SK-N-SH (cell line): Measurements from ENCODE around the gene RGS10. TPM values are rescaled to one million over a fixed set of nuclear protein-coding genes. Genes with fewer than 3 reads are reported as not detected.

ENCODE experiments used
- CTCF ChIA-PET: fragments of 300-600, 350-600 bp; formaldehyde crosslinking; extraction: SDS; loops from one replicate; lab custom pipeline; 2021; lab: Yijun Ruan, JAX
- POLR2A ChIA-PET: fragments of 350-600 bp; sonication (Branson Sonifier 250); formaldehyde crosslinking; extraction: SDS; loops from one replicate; lab custom pipeline; 2020; ENCODE audit warnings: antibody characterized with exemption, inconsistent platforms; lab: Yijun Ruan, JAX
- DNase-seq: peaks from one replicate; pipeline ENCODE4 v3.0.0; 2012
- H2AFZ ChIP-seq: fragments of 200-600 bp; sonication (generic); 2 replicates; pipeline ENCODE4 v1.8.1; 2016; ENCODE audit warnings: antibody characterized with exemption, mild to moderate bottlenecking, low read depth
- H3F3A ChIP-seq: fragments of 200-600 bp; sonication (generic); replicated peaks from 2 replicates; pipeline ENCODE3; 2016; ENCODE audit warnings: antibody characterized with exemption, mild to moderate bottlenecking; ENCODE audit not compliant: insufficient read depth
- H3K27ac ChIP-seq, 2 experiments: fragments of 200-500 bp in 1 of 2; fragments of 200-600 bp in 1 of 2; sonication (Bioruptor generic) in 1 of 2; sonication (generic), shearing (Covaris generic) in 1 of 2; 2 replicates each; pipeline versions ENCODE4 v1.5.1 to v1.6.1; 2014 to 2016; ENCODE audit warnings: low read depth in 2 of 2, inconsistent platforms in 1 of 2, low read length in 1 of 2, mild to moderate bottlenecking in 1 of 2, mixed read lengths in 1 of 2
- H3K27me3 ChIP-seq: fragments of 200-600 bp; sonication (generic), shearing (Covaris generic); 2 replicates; pipeline ENCODE4 v1.6.1; 2016; ENCODE audit warnings: mixed run types; ENCODE audit not compliant: insufficient read depth
- H3K36me3 ChIP-seq, 2 experiments: fragments of 200-500 bp in 1 of 2; fragments of 200-600 bp in 1 of 2; sonication (Bioruptor generic) in 1 of 2; sonication (generic) in 1 of 2; replicated peaks in 1 of 2; 2 replicates each; pipeline versions ENCODE3 to v1.5.1; 2014 to 2016; ENCODE audit warnings: low read length in 1 of 2, mild to moderate bottlenecking in 1 of 2; ENCODE audit not compliant: insufficient read depth in 2 of 2, control insufficient read depth in 1 of 2
- H3K4me1 ChIP-seq, 2 experiments: fragments of 200-500 bp in 1 of 2; fragments of 200-600 bp in 1 of 2; sonication (Bioruptor generic) in 1 of 2; sonication (generic), shearing (Covaris generic) in 1 of 2; 2 replicates each; pipeline versions ENCODE4 v1.5.1 to v1.6.1; 2014 to 2016; ENCODE audit warnings: low read depth in 1 of 2, low read length in 1 of 2, mixed run types in 1 of 2; ENCODE audit not compliant: insufficient read depth in 2 of 2, control insufficient read depth in 1 of 2
- H3K4me2 ChIP-seq: fragments of 200-600 bp; sonication (generic), shearing (Covaris generic); 2 replicates; pipeline ENCODE4 v1.6.1; 2017; ENCODE audit warnings: mixed run types
- H3K4me3 ChIP-seq, 2 experiments: fragments of 200-500 bp in 1 of 2; fragments of 200-600 bp in 1 of 2; sonication (Bioruptor generic) in 1 of 2; sonication (generic), shearing (Covaris generic) in 1 of 2; 2 replicates each; pipeline versions ENCODE4 v1.5.1 to v1.8.1; 2014 to 2016; ENCODE audit warnings: low read depth in 2 of 2, inconsistent platforms in 1 of 2, low read length in 1 of 2, mild to moderate bottlenecking in 1 of 2, mixed read lengths in 1 of 2, moderate library complexity in 1 of 2
- H3K79me2 ChIP-seq: fragments of 200-600 bp; sonication (generic); 2 replicates; pipeline ENCODE4 v1.8.1; 2017; ENCODE audit warnings: mild to moderate bottlenecking; ENCODE audit not compliant: insufficient read depth
- H3K9ac ChIP-seq: fragments of 200-600 bp; sonication (generic); 2 replicates; pipeline ENCODE4 v1.6.1; 2017; ENCODE audit warnings: mixed run types
- H3K9me2 ChIP-seq: fragments of 200-600 bp; sonication (generic); 2 replicates; pipeline ENCODE4 v1.6.1; 2017; ENCODE audit warnings: mixed run types
- H3K9me3 ChIP-seq: fragments of 200-600 bp; sonication (generic); 2 replicates; pipeline ENCODE4 v1.6.1; 2017; ENCODE audit warnings: mixed run types, mild to moderate bottlenecking, moderate library complexity
- H4K20me1 ChIP-seq: fragments of 200-600 bp; sonication (generic); 2 replicates; pipeline ENCODE4 v1.6.1; 2017; ENCODE audit warnings: mild to moderate bottlenecking, mixed run types; ENCODE audit not compliant: insufficient read depth
- EZH2phosphoT487 ChIP-seq: fragments of 200-600 bp; sonication (generic); IDR thresholded peaks from 2 replicates; pipeline ENCODE4 v1.6.1; 2017; ENCODE audit warnings: low read depth, mixed run types, mild to moderate bottlenecking, antibody characterized with exemption, moderate library complexity, borderline replicate concordance
- FOXJ3 ChIP-seq: sonication (generic); formaldehyde crosslinking; IDR thresholded peaks from 2 replicates; pipeline ENCODE4 v1.5.1; 2020; ENCODE audit warnings: mild to moderate bottlenecking, missing genetic modification reagents
- GABPA ChIP-seq: IDR thresholded peaks from 2 replicates; pipeline ENCODE4 v1.4.0; 2012; ENCODE audit warnings: low read depth, mild to moderate bottlenecking
- JUND ChIP-seq: IDR thresholded peaks from 2 replicates; pipeline ENCODE4 v1.4.0; 2012
- MXI1 ChIP-seq: IDR thresholded peaks from 2 replicates; pipeline ENCODE4 v1.6.1; 2012; ENCODE audit warnings: mild to moderate bottlenecking, low read depth, low read length, improper control_type of control experiment
- NFIC ChIP-seq: IDR thresholded peaks from 2 replicates; pipeline ENCODE4 v1.4.0; 2012; ENCODE audit warnings: borderline replicate concordance
- RFX5 ChIP-seq: IDR thresholded peaks from 2 replicates; pipeline ENCODE4 v1.6.1; 2012; ENCODE audit warnings: mild to moderate bottlenecking, improper control_type of control experiment, low read length
- RXRA ChIP-seq: IDR thresholded peaks from 2 replicates; pipeline ENCODE4 v1.4.0; 2012; ENCODE audit warnings: low read depth, mild to moderate bottlenecking, borderline replicate concordance
- TAF1 ChIP-seq: IDR thresholded peaks from 2 replicates; pipeline ENCODE4 v1.6.1; 2012; ENCODE audit warnings: low read depth, mild to moderate bottlenecking, low read length, moderate library complexity, borderline replicate concordance
- TCF12 ChIP-seq: IDR thresholded peaks from 2 replicates; pipeline ENCODE4 v1.4.0; 2012
- YY1 ChIP-seq: IDR thresholded peaks from 2 replicates; pipeline ENCODE4 v1.4.0; 2012; ENCODE audit warnings: low read depth, mild to moderate bottlenecking
- WGBS: methylation state at CpG from one replicate; pipeline ENCODE4 v1.1.6; 2017; ENCODE audit warnings: low lambda C conversion rate; 5-methylcytosine and 5-hydroxymethylcytosine counted together
- polyA plus RNA-seq, 3 experiments: library from polyadenylated mRNA; depleted of rRNA; stranded (reverse); fragments of >200 nt; gene quantifications; 2 replicates each; pipeline ENCODE4 v1.2.3, GENCODE V29; 2012
- TF ChIP-seq, protein P1 (sequence below): fragments of 150-350 bp; IDR thresholded peaks from 2 replicates; pipeline ENCODE4 v1.6.1; 2017; ENCODE audit warnings: antibody characterized with exemption, low read length, low read depth, borderline replicate concordance
- TF ChIP-seq, protein P2 (sequence below): fragments of 200-600 bp; sonication (generic); IDR thresholded peaks from 2 replicates; pipeline ENCODE4 v1.6.1; 2017; ENCODE audit warnings: antibody characterized with exemption, mild to moderate bottlenecking, moderate library complexity
- TF ChIP-seq, protein P3 (sequence below): IDR thresholded peaks from 2 replicates; pipeline ENCODE4 v1.6.1; 2012; ENCODE audit warnings: mild to moderate bottlenecking, low read depth, low read length, moderate library complexity

The RGS10 gene
- polyA plus RNA-seq, 1 of the 3 experiments (the other 2 are of a cell fraction), result 44.6 TPM

DNA sequence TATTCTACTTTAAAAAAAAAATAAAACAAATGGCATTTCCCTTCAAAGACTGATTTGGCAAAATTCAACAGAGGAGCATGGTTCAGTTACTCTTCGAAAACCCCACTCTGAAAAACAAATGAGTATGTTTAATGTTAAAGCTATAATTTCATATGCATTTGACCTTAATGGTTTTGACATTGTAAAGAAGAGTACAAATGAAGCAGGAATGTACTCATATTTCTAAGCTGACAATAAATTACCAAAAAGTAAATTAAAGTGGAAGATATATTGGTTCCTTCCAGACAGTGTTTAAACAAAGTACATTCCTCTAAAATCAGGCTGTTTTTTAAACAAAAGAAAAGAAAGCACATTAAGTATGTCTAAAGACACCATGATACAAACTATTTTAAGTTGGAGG lies 16.4 kb downstream of the RGS10 start:
- peaks cover 2 to 3% of the 10 kb centered on the region in 2 experiments for H3K36me3 ChIP-seq
- no peaks in the 10 kb centered on the region for H3K9me2 ChIP-seq
- TF ChIP-seq RXRA (no peak), YY1 (no peak), TCF12 (no peak; the same call in 1 of the 2 replicates), EZH2phosphoT487 (no peak), MXI1 (no peak), JUND (no peak), NFIC (no peak), FOXJ3 (CRISPR knock-in tag) (no peak), TAF1 (no peak), GABPA (no peak), RFX5 (no peak)
- TF ChIP-seq, protein P1, sequence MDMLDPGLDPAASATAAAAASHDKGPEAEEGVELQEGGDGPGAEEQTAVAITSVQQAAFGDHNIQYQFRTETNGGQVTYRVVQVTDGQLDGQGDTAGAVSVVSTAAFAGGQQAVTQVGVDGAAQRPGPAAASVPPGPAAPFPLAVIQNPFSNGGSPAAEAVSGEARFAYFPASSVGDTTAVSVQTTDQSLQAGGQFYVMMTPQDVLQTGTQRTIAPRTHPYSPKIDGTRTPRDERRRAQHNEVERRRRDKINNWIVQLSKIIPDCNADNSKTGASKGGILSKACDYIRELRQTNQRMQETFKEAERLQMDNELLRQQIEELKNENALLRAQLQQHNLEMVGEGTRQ, result no peak
- TF ChIP-seq, protein P2, sequence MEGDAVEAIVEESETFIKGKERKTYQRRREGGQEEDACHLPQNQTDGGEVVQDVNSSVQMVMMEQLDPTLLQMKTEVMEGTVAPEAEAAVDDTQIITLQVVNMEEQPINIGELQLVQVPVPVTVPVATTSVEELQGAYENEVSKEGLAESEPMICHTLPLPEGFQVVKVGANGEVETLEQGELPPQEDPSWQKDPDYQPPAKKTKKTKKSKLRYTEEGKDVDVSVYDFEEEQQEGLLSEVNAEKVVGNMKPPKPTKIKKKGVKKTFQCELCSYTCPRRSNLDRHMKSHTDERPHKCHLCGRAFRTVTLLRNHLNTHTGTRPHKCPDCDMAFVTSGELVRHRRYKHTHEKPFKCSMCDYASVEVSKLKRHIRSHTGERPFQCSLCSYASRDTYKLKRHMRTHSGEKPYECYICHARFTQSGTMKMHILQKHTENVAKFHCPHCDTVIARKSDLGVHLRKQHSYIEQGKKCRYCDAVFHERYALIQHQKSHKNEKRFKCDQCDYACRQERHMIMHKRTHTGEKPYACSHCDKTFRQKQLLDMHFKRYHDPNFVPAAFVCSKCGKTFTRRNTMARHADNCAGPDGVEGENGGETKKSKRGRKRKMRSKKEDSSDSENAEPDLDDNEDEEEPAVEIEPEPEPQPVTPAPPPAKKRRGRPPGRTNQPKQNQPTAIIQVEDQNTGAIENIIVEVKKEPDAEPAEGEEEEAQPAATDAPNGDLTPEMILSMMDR, result no peak
- TF ChIP-seq, protein P3, sequence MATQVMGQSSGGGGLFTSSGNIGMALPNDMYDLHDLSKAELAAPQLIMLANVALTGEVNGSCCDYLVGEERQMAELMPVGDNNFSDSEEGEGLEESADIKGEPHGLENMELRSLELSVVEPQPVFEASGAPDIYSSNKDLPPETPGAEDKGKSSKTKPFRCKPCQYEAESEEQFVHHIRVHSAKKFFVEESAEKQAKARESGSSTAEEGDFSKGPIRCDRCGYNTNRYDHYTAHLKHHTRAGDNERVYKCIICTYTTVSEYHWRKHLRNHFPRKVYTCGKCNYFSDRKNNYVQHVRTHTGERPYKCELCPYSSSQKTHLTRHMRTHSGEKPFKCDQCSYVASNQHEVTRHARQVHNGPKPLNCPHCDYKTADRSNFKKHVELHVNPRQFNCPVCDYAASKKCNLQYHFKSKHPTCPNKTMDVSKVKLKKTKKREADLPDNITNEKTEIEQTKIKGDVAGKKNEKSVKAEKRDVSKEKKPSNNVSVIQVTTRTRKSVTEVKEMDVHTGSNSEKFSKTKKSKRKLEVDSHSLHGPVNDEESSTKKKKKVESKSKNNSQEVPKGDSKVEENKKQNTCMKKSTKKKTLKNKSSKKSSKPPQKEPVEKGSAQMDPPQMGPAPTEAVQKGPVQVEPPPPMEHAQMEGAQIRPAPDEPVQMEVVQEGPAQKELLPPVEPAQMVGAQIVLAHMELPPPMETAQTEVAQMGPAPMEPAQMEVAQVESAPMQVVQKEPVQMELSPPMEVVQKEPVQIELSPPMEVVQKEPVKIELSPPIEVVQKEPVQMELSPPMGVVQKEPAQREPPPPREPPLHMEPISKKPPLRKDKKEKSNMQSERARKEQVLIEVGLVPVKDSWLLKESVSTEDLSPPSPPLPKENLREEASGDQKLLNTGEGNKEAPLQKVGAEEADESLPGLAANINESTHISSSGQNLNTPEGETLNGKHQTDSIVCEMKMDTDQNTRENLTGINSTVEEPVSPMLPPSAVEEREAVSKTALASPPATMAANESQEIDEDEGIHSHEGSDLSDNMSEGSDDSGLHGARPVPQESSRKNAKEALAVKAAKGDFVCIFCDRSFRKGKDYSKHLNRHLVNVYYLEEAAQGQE, result no peak
- H3K4me1 ChIP-seq, result peaks cover 8 to 13% of the 10 kb centered on the region in 2 experiments; a peak in 3 of 4 replicates
- H3K9me3 ChIP-seq, result no peaks in the 10 kb centered on the region
- H3K9ac ChIP-seq, result no peak overlapping the region
- no peak overlapping the region for H2AFZ ChIP-seq
- peak overlapping the region; percentile 11 to 36; a peak in 2 of 4 replicates for H3K27ac ChIP-seq
- 56% methylated on average over 1 of the region's 1 CpG for WGBS
- no peaks in the 10 kb centered on the region for H3K27me3 ChIP-seq
- no peak for DNase-seq
- peaks cover 32% of the 10 kb centered on the region for H3K79me2 ChIP-seq
- ChIA-PET POLR2A (no interaction called here), CTCF (interaction anchor here (0.9 to 3.6 kb wide), 3 partner anchors 17 to 50 kb away, joined by 3 to 17 read pairs (median 6); partner anchors contain the start of gene RGS10)
- no peak overlapping the region; the same call in 1 of the 2 replicates for H3K4me2 ChIP-seq
- H3F3A ChIP-seq, result peaks cover 27% of the 10 kb centered on the region
- no peaks in the 10 kb centered on the region for H4K20me1 ChIP-seq
- H3K4me3 ChIP-seq, result no peak overlapping the region
